ENCODE results near the gene C1orf232.

Gene C1orf232

GRCh38 chr1:26158908-26159742, 9.6 kb downstream of the C1orf232 start, which contains the start of gene FAM110D:
Gene FAM110D (plus strand): TSS chr1:26159079. CDS start chr1:26161292, 2,213 bp downstream.
- DNase-seq (ENCODE audit: extremely low spot score, insufficient read length, low read depth) = no peak
- no peak for FAIRE-seq

- FAIRE-seq = no peak
- DNase-seq (ENCODE audit: extremely low spot score, insufficient read length, low read depth) = no peak
Observed at GRCh38 chr1:26158271-26158907, 10.4 kb downstream of the C1orf232 start.

- FAIRE-seq = no peak
- no peak for DNase-seq (ENCODE audit: extremely low spot score, insufficient read length, low read depth)
Observed at GRCh38 chr1:26156285-26157038, 12.3 kb downstream of the C1orf232 start.

GRCh38 chr1:26155370-26156284, 13.1 kb downstream of the C1orf232 start:
- no peak for DNase-seq (ENCODE audit: extremely low spot score, insufficient read length, low read depth)
- FAIRE-seq = no peak

- no peak for DNase-seq (ENCODE audit: extremely low spot score, insufficient read length, low read depth)
- FAIRE-seq = no peak
Observed at GRCh38 chr1:26154750-26155149, 14.0 kb downstream of the C1orf232 start.

GRCh38 chr1:26153966-26154532, 14.7 kb downstream of the C1orf232 start:
- FAIRE-seq (no peak), DNase-seq (ENCODE audit: extremely low spot score, insufficient read length, low read depth) (no peak)

- FAIRE-seq = no peak
- DNase-seq (ENCODE audit: extremely low spot score, insufficient read length, low read depth) = no peak
Observed at GRCh38 chr1:26148887-26149286, 19.9 kb downstream of the C1orf232 start.

GRCh38 chr1:26145960-26146294, 22.8 kb downstream of the C1orf232 start:
- FAIRE-seq = no peak
- DNase-seq (ENCODE audit: extremely low spot score, insufficient read length, low read depth) = no peak

GRCh38 chr1:26145041-26145959, 23.5 kb downstream of the C1orf232 start:
- no peak for DNase-seq (ENCODE audit: extremely low spot score, insufficient read length, low read depth)
- FAIRE-seq = peak; percentile 92

GRCh38 chr1:26142159-26142558, 26.6 kb downstream of the C1orf232 start:
- FAIRE-seq (no peak), DNase-seq (ENCODE audit: extremely low spot score, insufficient read length, low read depth) (no peak)

GRCh38 chr1:26138974-26139558, 29.7 kb downstream of the C1orf232 start:
- FAIRE-seq = no peak
- DNase-seq (ENCODE audit: extremely low spot score, insufficient read length, low read depth) = no peak

GRCh38 chr1:26134466-26134865, 34.3 kb downstream of the C1orf232 start:
- DNase-seq (ENCODE audit: extremely low spot score, insufficient read length, low read depth) (no peak), FAIRE-seq (no peak)

GRCh38 chr1:26132834-26133167, 36.0 kb downstream of the C1orf232 start:
- DNase-seq (ENCODE audit: extremely low spot score, insufficient read length, low read depth) (no peak), FAIRE-seq (no peak)

GRCh38 chr1:26132128-26132833, 36.5 kb downstream of the C1orf232 start:
- DNase-seq (ENCODE audit: extremely low spot score, insufficient read length, low read depth) = no peak
- no peak for FAIRE-seq

GRCh38 chr1:26130695-26131094, 38.1 kb downstream of the C1orf232 start:
- no peak for DNase-seq (ENCODE audit: extremely low spot score, insufficient read length, low read depth)
- FAIRE-seq = no peak

GRCh38 chr1:26129778-26130177, 39.0 kb downstream of the C1orf232 start:
- no peak for FAIRE-seq
- no peak for DNase-seq (ENCODE audit: extremely low spot score, insufficient read length, low read depth)

- no peak for FAIRE-seq
- no peak for DNase-seq (ENCODE audit: extremely low spot score, insufficient read length, low read depth)
Observed at GRCh38 chr1:26127235-26128163, 41.3 kb downstream of the C1orf232 start.
